HL-60/S4 treated with phorbol 12-myristate 13-acetate at 8.2 ng/mL for 4 days and 3 days (cell line): ENCODE data around the gene DMRT1.

Experiments
- in situ Hi-C: fragments of 300-500 bp; cut with MboI; formaldehyde crosslinking; loops from 2 replicates; pipeline ENCODE4 v1.15.0; 2022; ENCODE audit warnings: low sequenced_read_pairs

Gene DMRT1

GRCh38 chr9:970151-970996 lies 128.9 kb downstream of the DMRT1 start:
- in situ Hi-C loops: no loop called here

- in situ Hi-C loops: no loop called here
Observed at GRCh38 chr9:971901-972500, 130.5 kb downstream of the DMRT1 start.

- in situ Hi-C loops: no loop called here
Observed at GRCh38 chr9:972501-973294, 131.2 kb downstream of the DMRT1 start.

GRCh38 chr9:973295-973834 lies 131.9 kb downstream of the DMRT1 start:
- in situ Hi-C loops: no loop called here

GRCh38 chr9:974031-974995 lies 132.8 kb downstream of the DMRT1 start:
- in situ Hi-C loops: no loop called here

GRCh38 chr9:974996-975739 lies 133.7 kb downstream of the DMRT1 start:
- in situ Hi-C loops: no loop called here

- in situ Hi-C loops: no loop called here
Observed at GRCh38 chr9:975740-976257, 134.3 kb downstream of the DMRT1 start.

- in situ Hi-C loops: no loop called here
Observed at GRCh38 chr9:976258-976942, 134.9 kb downstream of the DMRT1 start, which contains the start of gene DMRT3. Gene DMRT3 (plus strand): TSS chr9:976655. CDS start chr9:977002, 347 bp downstream.

GRCh38 chr9:976943-977837 lies 135.7 kb downstream of the DMRT1 start:
- in situ Hi-C loops: no loop called here

- in situ Hi-C loops: no loop called here
Observed at GRCh38 chr9:977838-978830, 136.6 kb downstream of the DMRT1 start.

GRCh38 chr9:979983-980382 lies 138.5 kb downstream of the DMRT1 start:
- in situ Hi-C loops: no loop called here

GRCh38 chr9:980640-981039 lies 139.1 kb downstream of the DMRT1 start:
- in situ Hi-C loops: no loop called here

GRCh38 chr9:981491-981898 lies 140.0 kb downstream of the DMRT1 start:
- in situ Hi-C loops: no loop called here

GRCh38 chr9:982394-983230 lies 141.1 kb downstream of the DMRT1 start:
- in situ Hi-C loops: no loop called here

- in situ Hi-C loops: no loop called here
Observed at GRCh38 chr9:994005-994404, 152.5 kb downstream of the DMRT1 start.

GRCh38 chr9:995192-995591 lies 153.7 kb downstream of the DMRT1 start:
- in situ Hi-C loops: no loop called here
